WTC11 (cell line): ENCODE data around the gene ZNF614. TPM values are rescaled to one million over a fixed set of nuclear protein-coding genes. Genes with fewer than 3 reads are reported as not detected.

Source experiments
- total RNA-seq: library from RNA; stranded (reverse); gene quantifications from 3 replicates; pipeline ENCODE4 v1.2.3, GENCODE V29; 2021

ZNF614 gene
- total RNA-seq, 1 experiment from 2014 or later = 19.5 TPM

Other genes starting within 250 kb of the ZNF614 start
- gene FPR3, start 233.2 kb downstream of the ZNF614 start, total RNA-seq = not detected in 3 replicates
- gene ZNF577, start 140.4 kb downstream of the ZNF614 start, total RNA-seq = 41.0 to 45.2 TPM (median 41.5 TPM) in 3 replicates
- 55.6 to 64.7 TPM (median 56.0 TPM) in 3 replicates for gene ZNF649, start 123.4 kb downstream of the ZNF614 start, total RNA-seq
- gene ZNF613, start 100.9 kb downstream of the ZNF614 start, total RNA-seq = 11.5 to 16.5 TPM (median 13.7 TPM) in 3 replicates
- 5.5 to 8.1 TPM (median 6.9 TPM) in 3 replicates for gene ZNF350, start 41.5 kb downstream of the ZNF614 start, total RNA-seq
- gene ZNF615, start 20.2 kb downstream of the ZNF614 start, total RNA-seq = 9.7 to 12.6 TPM (median 11.9 TPM) in 3 replicates
- 8.4 to 10.3 TPM (median 8.9 TPM) in 3 replicates for gene ZNF432, start 20.5 kb upstream of the ZNF614 start, total RNA-seq
- gene ZNF841, start 67.4 kb upstream of the ZNF614 start, total RNA-seq = 17.5 to 27.9 TPM (median 21.8 TPM) in 3 replicates
- 27.2 to 34.6 TPM (median 28.8 TPM) in 3 replicates for gene ZNF616, start 111.6 kb upstream of the ZNF614 start, total RNA-seq
- gene ZNF836, start 143.2 kb upstream of the ZNF614 start, total RNA-seq = 20.3 to 28.8 TPM (median 22.8 TPM) in 3 replicates
- gene PPP2R1A, start 161.7 kb upstream of the ZNF614 start, total RNA-seq = 505 to 507 TPM (median 506 TPM) in 3 replicates
- 30.4 to 32.9 TPM (median 31.4 TPM) in 3 replicates for gene ZNF766, start 241.2 kb upstream of the ZNF614 start, total RNA-seq